ENCODE data around the gene MYO3A. TPM values are rescaled to one million over a fixed set of nuclear protein-coding genes. Genes with fewer than 3 reads are reported as not detected.

The MYO3A gene
- total and polyA plus RNA-seq, 7 donors, result 0.03 to 0.32 (median 0.04) TPM; not detected in 3

DNA sequence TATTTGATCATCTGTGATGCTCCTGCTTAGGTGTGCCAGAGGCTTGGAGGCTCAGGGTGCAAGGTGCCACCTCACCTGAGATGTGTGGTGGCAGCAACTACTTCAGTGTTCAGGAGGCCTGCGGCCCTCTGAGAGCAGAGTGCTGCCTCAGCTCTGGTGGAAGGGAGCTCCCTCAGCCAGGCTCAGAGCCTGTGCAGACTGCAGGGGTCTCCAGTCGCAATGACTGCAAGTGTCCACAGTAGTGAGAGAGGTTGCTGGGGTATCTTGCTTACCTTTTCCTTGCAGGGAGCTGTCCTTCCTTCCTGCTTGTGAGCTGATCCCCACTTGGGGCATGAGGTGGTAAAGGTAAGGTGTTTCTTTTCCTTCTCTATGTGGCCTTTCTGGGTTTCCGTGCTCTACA lies 151.5 kb downstream of the MYO3A start:
- Histone ChIP-seq H3K36me3 (ENCODE audit: insufficient read depth in 1 of 2, low read depth in 1 of 2) (no peaks in the 10 kb centered on the region), H3K4me1 (no peaks in the 10 kb centered on the region)
- 73 to 78% (median 77%) methylated on average over 3 of the region's 3 CpGs for WGBS, 3 donors

DNA sequence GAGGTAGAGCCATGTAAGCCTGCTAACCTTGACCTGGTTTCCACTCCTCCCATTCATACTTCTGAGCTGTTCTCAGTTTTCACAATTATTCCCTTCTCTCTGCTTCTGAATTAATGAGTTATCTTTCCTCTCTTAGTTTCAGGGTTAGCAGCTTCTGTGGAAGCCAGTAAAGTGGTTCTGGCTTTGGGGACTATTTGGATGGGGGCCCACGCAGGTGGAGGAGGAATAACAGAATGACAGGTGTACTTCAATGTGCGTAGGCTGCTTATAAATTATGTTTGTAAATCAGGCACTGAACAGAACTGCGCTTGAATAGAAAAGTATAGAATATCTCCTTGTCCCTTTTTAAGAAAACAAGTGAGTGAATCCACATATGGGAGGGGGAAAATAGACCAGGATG lies 153.6 kb downstream of the MYO3A start:
- WGBS, 3 donors, result 75 to 79% (median 75%) methylated on average over 3 of the region's 3 CpGs
- H3K27me3 ChIP-seq (ENCODE audit: insufficient read depth in 3 of 3, low read length in 2 of 3), result no peaks in the 10 kb centered on the region
- TF ChIP-seq CTCF (IDR thresholded peaks at IDR 0.05), result no peak
- H3K27ac ChIP-seq, result no peak overlapping the region
- H3K4me1 ChIP-seq, result no peaks in the 10 kb centered on the region
- no peak overlapping the region for H3K4me3 ChIP-seq
- H3K36me3 ChIP-seq (ENCODE audit: insufficient read depth in 1 of 2, low read depth in 1 of 2), result no peaks in the 10 kb centered on the region
- ATAC-seq (no peak), DNase-seq (no peak)
- intact Hi-C loops (cut with DNase I), result no loop called here
- H3K9me3 ChIP-seq, result no peaks in the 10 kb centered on the region

More for the DNA sequence above, 151.5 kb downstream of the MYO3A start:
- Histone ChIP-seq H3K27me3 (ENCODE audit: insufficient read depth in 3 of 3, low read length in 2 of 3) (no peaks in the 10 kb centered on the region), H3K27ac (no peak overlapping the region), H3K4me3 (no peak overlapping the region), H3K9me3 (no peaks in the 10 kb centered on the region)
- no peak for TF ChIP-seq CTCF (IDR thresholded peaks at IDR 0.05)
- ATAC-seq, result no peak
- intact Hi-C loops (cut with DNase I), result no loop called here
- no peak for DNase-seq

DNA sequence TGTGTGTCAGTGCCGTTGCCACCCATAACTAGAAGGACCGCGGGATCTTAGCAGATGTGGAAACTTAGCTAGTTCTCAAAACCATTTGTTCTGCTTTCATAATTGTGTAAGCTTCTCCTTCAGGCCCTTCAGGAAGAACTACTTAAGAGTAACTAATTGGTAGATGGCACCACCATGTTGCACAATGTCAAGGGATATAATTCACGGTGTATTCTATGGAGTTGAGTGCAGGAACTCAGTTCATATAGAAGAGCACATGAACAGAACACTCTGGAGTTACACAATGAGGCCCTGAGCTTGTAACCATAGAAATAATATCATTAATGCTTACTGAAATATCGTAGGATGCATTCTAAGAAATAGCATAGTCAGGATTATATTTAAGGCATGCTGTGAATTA lies 156.0 kb downstream of the MYO3A start:
- Histone ChIP-seq H3K27me3 (ENCODE audit: insufficient read depth in 3 of 3, low read length in 2 of 3) (no peaks in the 10 kb centered on the region), H3K4me1 (no peaks in the 10 kb centered on the region), H3K9me3 (no peaks in the 10 kb centered on the region), H3K4me3 (no peak overlapping the region), H3K36me3 (ENCODE audit: insufficient read depth in 1 of 2, low read depth in 1 of 2) (no peaks in the 10 kb centered on the region), H3K27ac (no peak overlapping the region)
- DNase-seq, result no peak
- ATAC-seq, result no peak
- no peak for TF ChIP-seq CTCF (IDR thresholded peaks at IDR 0.05)
- intact Hi-C loops (cut with DNase I), result no loop called here
- 83 to 90% (median 87%) methylated on average over 5 of the region's 5 CpGs for WGBS, 3 donors

GRCh38 chr10:26090762-26091161 lies 156.7 kb downstream of the MYO3A start:
- WGBS, 3 donors, result 67 to 85% (median 75%) methylated on average over 1 of the region's 1 CpG
- ATAC-seq, result no peak
- H3K4me1 ChIP-seq, result no peaks in the 10 kb centered on the region
- intact Hi-C loops (cut with DNase I), result no loop called here
- no peaks in the 10 kb centered on the region for H3K9me3 ChIP-seq
- H3K4me3 ChIP-seq, result no peak overlapping the region
- no peak overlapping the region for H3K27ac ChIP-seq
- no peaks in the 10 kb centered on the region for H3K27me3 ChIP-seq (ENCODE audit: insufficient read depth in 3 of 3, low read length in 2 of 3)
- TF ChIP-seq CTCF (IDR thresholded peaks at IDR 0.05), result no peak
- H3K36me3 ChIP-seq (ENCODE audit: insufficient read depth in 1 of 2, low read depth in 1 of 2), result no peaks in the 10 kb centered on the region
- DNase-seq, result no peak

DNA sequence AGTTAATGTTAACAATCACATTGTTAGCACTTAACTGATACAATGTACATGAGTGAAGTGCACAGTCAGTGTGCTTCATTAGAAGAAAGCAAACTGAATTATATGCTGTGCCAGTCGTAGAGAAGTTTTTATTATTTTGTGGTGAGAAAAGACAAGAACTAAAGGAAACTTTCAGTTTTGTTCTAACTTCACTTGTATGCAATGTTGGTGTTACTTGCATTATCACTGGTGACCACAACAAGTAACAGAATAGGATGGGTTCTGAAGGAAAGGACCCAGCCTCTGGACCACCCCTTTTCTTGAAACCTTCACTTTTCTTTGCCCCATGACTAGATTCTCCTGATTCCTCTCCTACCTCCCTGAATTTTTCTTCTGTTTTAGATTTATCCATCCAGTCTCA lies 159.2 kb downstream of the MYO3A start:
- ATAC-seq, result no peak
- no peak for DNase-seq
- Histone ChIP-seq H3K27me3 (ENCODE audit: insufficient read depth in 3 of 3, low read length in 2 of 3) (no peaks in the 10 kb centered on the region), H3K4me1 (no peaks in the 10 kb centered on the region), H3K4me3 (no peak overlapping the region), H3K27ac (no peak overlapping the region), H3K36me3 (ENCODE audit: insufficient read depth in 1 of 2, low read depth in 1 of 2) (no peaks in the 10 kb centered on the region), H3K9me3 (no peaks in the 10 kb centered on the region)
- intact Hi-C loops (cut with DNase I), result no loop called here
- TF ChIP-seq CTCF (IDR thresholded peaks at IDR 0.05), result no peak
- WGBS, 3 donors, result 61 to 78% (median 69%) methylated on average over 1 of the region's 1 CpG
